PFSK-1 (cell line): ENCODE results near the gene LCOR.

Experiments used
- FOXP2 ChIP-seq: optimal IDR thresholded peaks from 2 replicates; pipeline ENCODE3; 2011; ENCODE audit warnings: borderline replicate concordance, control low read depth, inconsistent platforms; ENCODE audit not compliant: insufficient read depth; ENCODE audit errors: extremely low read length, extremely low read depth
- POLR2AphosphoS5 ChIP-seq: IDR thresholded peaks from 2 replicates; pipeline ENCODE4 v1.6.1; 2012; ENCODE audit warnings: low read depth, mild to moderate bottlenecking, control low read depth, low read length, moderate library complexity
- SIN3A ChIP-seq: IDR thresholded peaks from 2 replicates; pipeline ENCODE4 v1.6.1; 2012; ENCODE audit warnings: mild to moderate bottlenecking, low read length, moderate library complexity, borderline replicate concordance; ENCODE audit not compliant: insufficient read depth
- TAF1 ChIP-seq: IDR thresholded peaks from 2 replicates; pipeline ENCODE4 v1.6.1; 2012; ENCODE audit warnings: low read length, control low read depth, borderline replicate concordance; ENCODE audit not compliant: insufficient read depth
- TF ChIP-seq, protein P1 (sequence below), 2 experiments: IDR thresholded peaks; 2 replicates each; pipeline versions ENCODE4 v1.6.1 to v1.8.0; 2011 to 2012; ENCODE audit warnings: low read depth in 2 of 2, low read length in 2 of 2, control low read depth in 1 of 2, inconsistent platforms in 1 of 2, mild to moderate bottlenecking in 1 of 2, moderate library complexity in 1 of 2; ENCODE audit not compliant: insufficient read depth in 1 of 2

Gene LCOR

DNA sequence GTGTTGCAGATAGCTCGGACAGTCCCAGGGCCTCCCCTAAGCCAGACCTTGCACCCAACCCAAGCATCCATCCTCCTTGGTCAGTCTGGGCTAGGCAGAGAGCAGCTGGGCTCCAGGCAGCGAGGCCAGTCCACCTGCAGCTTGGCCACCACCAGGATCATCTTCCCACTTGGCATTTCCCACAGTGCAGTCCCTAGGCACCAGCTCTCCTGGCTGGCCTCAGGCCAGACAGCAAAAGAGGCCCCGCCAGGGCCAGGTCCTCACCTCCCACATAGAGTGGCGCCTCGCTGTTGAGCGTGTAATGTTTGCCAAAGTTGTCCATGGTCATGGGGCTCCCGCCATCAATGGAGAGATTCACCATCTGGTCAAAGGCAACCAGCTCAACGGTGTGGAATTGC is 171.7 kb downstream of the LCOR start:
- TF ChIP-seq POLR2AphosphoS5 (no peak), TAF1 (no peak), FOXP2 (no peak), SIN3A (no peak)
- TF ChIP-seq, protein P1, sequence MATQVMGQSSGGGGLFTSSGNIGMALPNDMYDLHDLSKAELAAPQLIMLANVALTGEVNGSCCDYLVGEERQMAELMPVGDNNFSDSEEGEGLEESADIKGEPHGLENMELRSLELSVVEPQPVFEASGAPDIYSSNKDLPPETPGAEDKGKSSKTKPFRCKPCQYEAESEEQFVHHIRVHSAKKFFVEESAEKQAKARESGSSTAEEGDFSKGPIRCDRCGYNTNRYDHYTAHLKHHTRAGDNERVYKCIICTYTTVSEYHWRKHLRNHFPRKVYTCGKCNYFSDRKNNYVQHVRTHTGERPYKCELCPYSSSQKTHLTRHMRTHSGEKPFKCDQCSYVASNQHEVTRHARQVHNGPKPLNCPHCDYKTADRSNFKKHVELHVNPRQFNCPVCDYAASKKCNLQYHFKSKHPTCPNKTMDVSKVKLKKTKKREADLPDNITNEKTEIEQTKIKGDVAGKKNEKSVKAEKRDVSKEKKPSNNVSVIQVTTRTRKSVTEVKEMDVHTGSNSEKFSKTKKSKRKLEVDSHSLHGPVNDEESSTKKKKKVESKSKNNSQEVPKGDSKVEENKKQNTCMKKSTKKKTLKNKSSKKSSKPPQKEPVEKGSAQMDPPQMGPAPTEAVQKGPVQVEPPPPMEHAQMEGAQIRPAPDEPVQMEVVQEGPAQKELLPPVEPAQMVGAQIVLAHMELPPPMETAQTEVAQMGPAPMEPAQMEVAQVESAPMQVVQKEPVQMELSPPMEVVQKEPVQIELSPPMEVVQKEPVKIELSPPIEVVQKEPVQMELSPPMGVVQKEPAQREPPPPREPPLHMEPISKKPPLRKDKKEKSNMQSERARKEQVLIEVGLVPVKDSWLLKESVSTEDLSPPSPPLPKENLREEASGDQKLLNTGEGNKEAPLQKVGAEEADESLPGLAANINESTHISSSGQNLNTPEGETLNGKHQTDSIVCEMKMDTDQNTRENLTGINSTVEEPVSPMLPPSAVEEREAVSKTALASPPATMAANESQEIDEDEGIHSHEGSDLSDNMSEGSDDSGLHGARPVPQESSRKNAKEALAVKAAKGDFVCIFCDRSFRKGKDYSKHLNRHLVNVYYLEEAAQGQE (IDR thresholded peaks at IDR 0.05; ENCODE audit: insufficient read depth in 1 of 2, low read depth in 2 of 2, low read length in 2 of 2), result no peak

DNA sequence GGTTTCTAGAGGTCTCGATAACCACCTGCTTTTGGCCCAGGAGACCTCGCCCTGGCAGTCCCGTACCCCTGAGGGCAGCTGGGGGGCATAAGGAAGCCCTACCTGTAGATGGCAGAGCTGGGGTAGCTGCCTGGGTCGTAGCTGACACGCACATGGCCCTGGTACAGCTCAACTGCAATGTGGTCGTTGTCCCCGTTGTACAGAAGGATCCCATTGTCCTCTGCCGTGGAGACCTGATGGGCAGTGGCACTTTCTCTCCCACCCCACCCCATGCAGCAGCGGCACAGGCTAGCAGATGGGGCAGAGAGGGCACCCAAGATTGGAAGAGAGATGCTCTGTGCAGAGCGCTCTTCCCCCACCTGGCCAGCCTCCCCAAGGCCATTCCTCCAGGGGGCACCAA is 172.5 kb downstream of the LCOR start:
- no peak for TF ChIP-seq TAF1
- TF ChIP-seq POLR2AphosphoS5, result no peak
- no peak for TF ChIP-seq FOXP2
- no peak for TF ChIP-seq SIN3A
- TF ChIP-seq, protein P1 (IDR thresholded peaks at IDR 0.05; ENCODE audit: insufficient read depth in 1 of 2, low read depth in 2 of 2, low read length in 2 of 2), result no peak

DNA sequence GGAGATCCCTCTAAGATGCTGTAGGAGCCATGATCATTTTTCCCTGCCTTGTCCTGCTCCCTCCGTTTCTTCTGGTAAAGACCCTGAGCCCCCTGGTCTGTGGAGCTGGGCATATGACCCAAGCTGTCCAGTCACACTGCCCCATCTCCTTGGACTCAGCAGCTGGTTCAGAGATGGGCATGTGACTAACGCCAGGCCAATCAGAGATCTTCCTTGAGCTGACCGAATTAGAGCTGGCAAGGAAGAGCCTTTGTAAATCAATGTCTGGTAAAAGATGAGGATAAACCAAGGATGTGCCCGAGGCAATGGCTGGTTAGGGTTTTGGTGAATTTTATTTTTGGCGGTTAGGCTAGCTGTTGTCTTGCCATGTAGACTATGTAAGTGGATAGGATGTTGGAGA is 173.3 kb downstream of the LCOR start:
- TF ChIP-seq, protein P1 (IDR thresholded peaks at IDR 0.05; ENCODE audit: insufficient read depth in 1 of 2, low read depth in 2 of 2, low read length in 2 of 2), result no peak
- TF ChIP-seq FOXP2, result no peak
- no peak for TF ChIP-seq TAF1
- no peak for TF ChIP-seq SIN3A
- TF ChIP-seq POLR2AphosphoS5, result no peak

DNA sequence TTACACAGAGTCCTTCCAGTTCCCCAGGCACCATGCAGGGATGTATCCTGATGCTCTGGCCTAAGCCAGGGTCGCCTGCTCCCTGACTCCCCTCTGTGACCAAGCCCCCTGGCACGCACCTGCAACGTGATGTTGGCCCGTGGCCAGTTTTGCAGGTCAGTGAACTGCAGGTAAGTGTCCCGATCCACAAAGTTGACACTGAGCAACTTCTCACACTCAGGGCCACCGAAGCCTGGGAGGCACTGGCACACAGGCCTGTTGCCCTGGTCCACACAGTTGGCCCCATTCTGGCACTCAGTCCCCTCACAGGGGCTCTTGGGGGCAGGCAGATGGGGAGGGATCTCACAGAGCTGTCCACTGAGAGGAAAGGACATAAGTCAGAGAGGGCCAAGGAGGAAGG is 174.3 kb downstream of the LCOR start:
- TF ChIP-seq FOXP2, result no peak
- TF ChIP-seq, protein P1 (IDR thresholded peaks at IDR 0.05; ENCODE audit: insufficient read depth in 1 of 2, low read depth in 2 of 2, low read length in 2 of 2), result no peak
- TF ChIP-seq POLR2AphosphoS5, result no peak
- no peak for TF ChIP-seq TAF1
- no peak for TF ChIP-seq SIN3A

DNA sequence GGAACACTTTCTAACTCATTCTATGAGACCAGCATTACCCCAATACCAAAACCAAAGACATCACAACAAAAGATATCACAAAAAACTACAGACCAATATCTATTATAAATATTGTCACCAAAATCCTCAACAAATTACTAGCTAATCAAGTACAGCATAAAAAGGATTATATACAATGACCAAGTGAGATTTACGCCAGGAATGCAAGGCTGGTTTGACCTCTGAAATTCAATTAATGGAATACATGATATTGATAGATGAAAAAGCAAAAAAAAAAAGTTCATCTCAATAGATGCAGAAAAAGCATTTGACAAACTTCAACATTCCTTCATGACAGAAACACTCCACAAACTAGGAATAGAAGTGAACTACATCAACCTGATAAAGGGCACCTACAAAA is 175.3 kb downstream of the LCOR start:
- TF ChIP-seq, protein P1 (IDR thresholded peaks at IDR 0.05; ENCODE audit: insufficient read depth in 1 of 2, low read depth in 2 of 2, low read length in 2 of 2), result no peak
- TF ChIP-seq SIN3A (no peak), POLR2AphosphoS5 (no peak), FOXP2 (no peak), TAF1 (no peak)
